Measurements from ENCODE around the gene HNRNPA2B1.
"Not testable (repeated sequence)": the region's sequence is repeated elsewhere in the genome, so short reads cannot be mapped to it uniquely, and the experiment has no call there.

Gene HNRNPA2B1

DNA sequence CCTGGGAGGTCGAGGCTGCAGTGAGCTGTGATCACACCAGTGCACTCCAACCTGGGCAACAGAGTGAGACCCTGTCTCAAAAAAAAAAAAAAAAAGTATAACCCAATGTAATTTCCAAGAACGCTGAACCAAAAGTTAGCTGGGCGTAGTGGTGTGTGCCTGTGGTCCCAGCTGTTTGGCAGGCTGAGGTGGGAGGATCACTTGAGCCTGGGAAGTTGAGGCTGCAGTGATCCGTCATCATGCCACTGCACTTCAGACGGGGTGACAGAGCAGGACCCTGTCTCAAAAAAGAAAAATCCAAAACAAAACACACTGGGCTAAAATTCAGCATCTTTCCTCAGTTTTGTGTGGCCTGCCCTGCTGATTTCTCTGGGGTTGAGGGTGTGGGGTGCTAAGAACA, 21.1 kb downstream of the HNRNPA2B1 start:
- H3K27me3 ChIP-seq (ENCODE audit: insufficient read depth, low read length, poor library complexity, severe bottlenecking), result no peaks in the 10 kb centered on the region
- no peaks in the 10 kb centered on the region for H3K36me3 ChIP-seq (ENCODE audit: insufficient read depth, low read length)
- no peaks in the 10 kb centered on the region for H3K9me3 ChIP-seq (ENCODE audit: insufficient read depth, low read depth, low read length)
- TF ChIP-seq, protein P1, sequence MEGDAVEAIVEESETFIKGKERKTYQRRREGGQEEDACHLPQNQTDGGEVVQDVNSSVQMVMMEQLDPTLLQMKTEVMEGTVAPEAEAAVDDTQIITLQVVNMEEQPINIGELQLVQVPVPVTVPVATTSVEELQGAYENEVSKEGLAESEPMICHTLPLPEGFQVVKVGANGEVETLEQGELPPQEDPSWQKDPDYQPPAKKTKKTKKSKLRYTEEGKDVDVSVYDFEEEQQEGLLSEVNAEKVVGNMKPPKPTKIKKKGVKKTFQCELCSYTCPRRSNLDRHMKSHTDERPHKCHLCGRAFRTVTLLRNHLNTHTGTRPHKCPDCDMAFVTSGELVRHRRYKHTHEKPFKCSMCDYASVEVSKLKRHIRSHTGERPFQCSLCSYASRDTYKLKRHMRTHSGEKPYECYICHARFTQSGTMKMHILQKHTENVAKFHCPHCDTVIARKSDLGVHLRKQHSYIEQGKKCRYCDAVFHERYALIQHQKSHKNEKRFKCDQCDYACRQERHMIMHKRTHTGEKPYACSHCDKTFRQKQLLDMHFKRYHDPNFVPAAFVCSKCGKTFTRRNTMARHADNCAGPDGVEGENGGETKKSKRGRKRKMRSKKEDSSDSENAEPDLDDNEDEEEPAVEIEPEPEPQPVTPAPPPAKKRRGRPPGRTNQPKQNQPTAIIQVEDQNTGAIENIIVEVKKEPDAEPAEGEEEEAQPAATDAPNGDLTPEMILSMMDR (conservative IDR thresholded peaks at IDR 0.05; ENCODE audit: low read length), result no peak
- TF ChIP-seq EZH2phosphoT487 (IDR thresholded peaks at IDR 0.05; ENCODE audit: borderline replicate concordance), result no peak
- H3K9me2 ChIP-seq (replicated peaks; ENCODE audit: low read depth, low read length), result no peaks in the 10 kb centered on the region
- H3K4me1 ChIP-seq (ENCODE audit: insufficient read depth, low read length, poor library complexity, severe bottlenecking), result no peaks in the 10 kb centered on the region
- no peaks in the 10 kb centered on the region for H3K79me2 ChIP-seq (ENCODE audit: insufficient read depth, low read length)
- H3K9ac ChIP-seq (ENCODE audit: low read depth, low read length, poor library complexity, severe bottlenecking), result no peak overlapping the region
- H4K20me1 ChIP-seq (ENCODE audit: insufficient read depth, low read length, poor library complexity, severe bottlenecking), result peaks cover 5% of the 10 kb centered on the region
- H2AFZ ChIP-seq (ENCODE audit: low read length), result no peak overlapping the region
- no peak overlapping the region for H3K4me3 ChIP-seq (ENCODE audit: low read length, poor library complexity, severe bottlenecking)
- H3K4me2 ChIP-seq (ENCODE audit: low read depth, low read length, poor library complexity, severe bottlenecking), result no peak overlapping the region
- H3F3A ChIP-seq (ENCODE audit: low read depth), result peaks cover 8% of the 10 kb centered on the region; the same call in 1 of the 2 replicates

DNA sequence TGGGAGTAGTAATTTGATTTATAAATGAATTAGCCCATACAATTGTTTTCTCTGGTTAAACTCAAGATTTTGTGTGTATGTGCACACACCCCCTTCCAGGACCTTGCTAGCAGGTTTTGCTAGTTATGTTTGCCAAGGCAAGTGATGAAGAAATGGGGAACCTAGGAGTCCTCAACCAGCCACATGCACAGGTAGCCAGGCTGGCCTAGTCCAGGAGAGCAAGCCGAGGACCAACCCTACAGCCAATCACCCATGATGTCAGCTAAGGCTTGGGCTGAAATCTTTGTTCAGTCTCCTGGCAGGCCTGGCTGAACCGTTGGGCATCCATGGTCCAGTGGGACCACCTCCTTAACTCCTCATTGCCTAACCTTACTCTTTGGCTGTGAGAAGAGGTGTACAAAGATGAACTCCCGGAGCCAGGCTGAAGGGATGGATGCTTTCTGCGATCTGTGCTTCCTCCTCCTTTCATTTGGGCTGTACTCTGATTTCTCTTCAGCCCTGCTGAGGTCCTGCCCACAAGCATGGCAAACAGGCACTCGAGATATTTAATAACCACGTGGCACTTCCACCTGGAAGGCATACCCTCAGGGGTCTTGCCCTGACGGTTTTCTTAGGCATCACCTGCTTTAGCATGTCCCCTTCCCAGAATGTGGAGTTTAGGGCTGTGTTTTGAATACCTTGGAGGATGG, 22.1 kb downstream of the HNRNPA2B1 start:
- Histone ChIP-seq H3K9me3 (ENCODE audit: insufficient read depth, low read depth, low read length) (no peaks in the 10 kb centered on the region), H2AFZ (ENCODE audit: low read length) (no peak overlapping the region), H3K4me1 (ENCODE audit: insufficient read depth, low read length, poor library complexity, severe bottlenecking) (no peaks in the 10 kb centered on the region), H3K79me2 (ENCODE audit: insufficient read depth, low read length) (no peaks in the 10 kb centered on the region), H3K9ac (ENCODE audit: low read depth, low read length, poor library complexity, severe bottlenecking) (no peak overlapping the region), H3K27me3 (ENCODE audit: insufficient read depth, low read length, poor library complexity, severe bottlenecking) (no peaks in the 10 kb centered on the region), H3K36me3 (ENCODE audit: insufficient read depth, low read length) (no peaks in the 10 kb centered on the region), H3K4me2 (ENCODE audit: low read depth, low read length, poor library complexity, severe bottlenecking) (no peak overlapping the region), H3K4me3 (ENCODE audit: low read length, poor library complexity, severe bottlenecking) (no peak overlapping the region), H3K9me2 (replicated peaks; ENCODE audit: low read depth, low read length) (no peaks in the 10 kb centered on the region), H3F3A (ENCODE audit: low read depth) (0 out of 2 replicates have a peak, but pooled peaks cover 3% of the 10 kb centered on the region), H4K20me1 (ENCODE audit: insufficient read depth, low read length, poor library complexity, severe bottlenecking) (no peaks in the 10 kb centered on the region)
- no peak for TF ChIP-seq EZH2phosphoT487 (IDR thresholded peaks at IDR 0.05; ENCODE audit: borderline replicate concordance)
- TF ChIP-seq, protein P1 (conservative IDR thresholded peaks at IDR 0.05; ENCODE audit: low read length), result no peak

DNA sequence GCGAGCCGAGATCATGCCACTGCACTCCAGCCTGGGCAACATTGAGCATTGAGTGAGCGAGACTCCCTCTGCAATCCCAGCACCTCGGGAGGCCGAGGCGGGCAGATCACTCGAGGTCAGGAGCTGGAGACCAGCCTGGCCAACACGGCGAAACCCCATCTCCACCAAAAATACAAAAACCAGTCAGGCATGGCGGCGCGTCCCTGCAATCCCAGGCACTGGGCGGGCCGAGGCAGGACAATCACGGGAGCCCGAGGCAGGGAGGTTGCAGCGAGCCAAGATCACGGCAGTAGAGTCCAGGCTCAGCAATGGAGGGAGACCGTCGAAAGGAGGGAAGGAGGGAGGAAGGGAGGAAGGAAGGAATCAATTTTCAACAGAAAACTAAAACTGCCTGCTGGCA, 23.3 kb downstream of the HNRNPA2B1 start:
- H4K20me1 ChIP-seq (ENCODE audit: insufficient read depth, low read length, poor library complexity, severe bottlenecking); H3F3A ChIP-seq (ENCODE audit: low read depth); H3K79me2 ChIP-seq (ENCODE audit: insufficient read depth, low read length): not testable (repeated sequence)

DNA sequence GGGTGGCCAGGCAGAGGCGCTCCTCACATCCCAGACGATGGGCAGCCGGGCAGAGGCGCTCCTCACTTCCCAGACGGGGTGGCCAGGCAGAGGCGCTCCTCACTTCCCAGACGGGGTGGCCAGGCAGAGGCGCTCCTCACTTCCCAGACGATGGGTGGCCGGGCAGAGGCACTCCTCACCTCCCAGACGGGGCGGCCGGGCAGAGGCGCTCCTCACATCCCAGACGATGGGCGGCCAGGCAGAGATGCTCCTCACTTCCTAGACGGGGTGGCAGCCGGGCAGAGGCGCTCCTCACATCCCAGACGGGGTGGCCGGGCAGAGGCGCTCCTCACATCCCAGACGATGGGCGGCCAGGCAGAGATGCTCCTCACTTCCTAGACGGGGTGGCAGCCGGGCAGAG, 23.9 kb downstream of the HNRNPA2B1 start:
- H3K27me3 ChIP-seq (ENCODE audit: insufficient read depth, low read length, poor library complexity, severe bottlenecking); H3K9me3 ChIP-seq (ENCODE audit: insufficient read depth, low read depth, low read length); H4K20me1 ChIP-seq (ENCODE audit: insufficient read depth, low read length, poor library complexity, severe bottlenecking); H3K4me2 ChIP-seq (ENCODE audit: low read depth, low read length, poor library complexity, severe bottlenecking); H3K9me2 ChIP-seq (replicated peaks; ENCODE audit: low read depth, low read length); H3F3A ChIP-seq (ENCODE audit: low read depth); H3K4me1 ChIP-seq (ENCODE audit: insufficient read depth, low read length, poor library complexity, severe bottlenecking); H3K36me3 ChIP-seq (ENCODE audit: insufficient read depth, low read length); H3K79me2 ChIP-seq (ENCODE audit: insufficient read depth, low read length); H3K9ac ChIP-seq (ENCODE audit: low read depth, low read length, poor library complexity, severe bottlenecking); H2AFZ ChIP-seq (ENCODE audit: low read length); H3K4me3 ChIP-seq (ENCODE audit: low read length, poor library complexity, severe bottlenecking): not testable (repeated sequence)

More for the DNA sequence above, 23.3 kb downstream of the HNRNPA2B1 start:
- H3K9me3 ChIP-seq (ENCODE audit: insufficient read depth, low read depth, low read length); H2AFZ ChIP-seq (ENCODE audit: low read length); H3K36me3 ChIP-seq (ENCODE audit: insufficient read depth, low read length); H3K4me1 ChIP-seq (ENCODE audit: insufficient read depth, low read length, poor library complexity, severe bottlenecking); H3K9ac ChIP-seq (ENCODE audit: low read depth, low read length, poor library complexity, severe bottlenecking); H3K4me3 ChIP-seq (ENCODE audit: low read length, poor library complexity, severe bottlenecking); H3K4me2 ChIP-seq (ENCODE audit: low read depth, low read length, poor library complexity, severe bottlenecking); H3K27me3 ChIP-seq (ENCODE audit: insufficient read depth, low read length, poor library complexity, severe bottlenecking); H3K9me2 ChIP-seq (replicated peaks; ENCODE audit: low read depth, low read length): not testable (repeated sequence)

DNA sequence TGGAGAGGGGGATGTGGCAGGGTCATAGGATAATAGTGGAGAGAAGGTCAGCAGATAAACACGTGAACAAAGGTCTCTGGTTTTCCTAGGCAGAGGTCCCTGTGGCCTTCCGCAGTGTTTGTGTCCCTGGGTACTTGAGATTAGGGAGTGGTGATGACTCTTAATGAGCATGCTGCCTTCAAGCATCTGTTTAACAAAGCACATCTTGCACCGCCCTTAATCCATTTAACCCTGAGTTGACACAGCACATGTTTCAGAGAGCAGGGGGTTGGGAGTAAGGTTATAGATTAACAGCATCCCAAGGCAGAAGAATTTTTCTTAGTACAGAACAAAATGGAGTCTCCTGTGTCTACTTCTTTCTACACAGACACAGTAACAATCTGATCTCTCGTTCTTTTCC, 24.6 kb downstream of the HNRNPA2B1 start:
- H3K4me1 ChIP-seq (ENCODE audit: insufficient read depth, low read length, poor library complexity, severe bottlenecking); H3F3A ChIP-seq (ENCODE audit: low read depth); H3K79me2 ChIP-seq (ENCODE audit: insufficient read depth, low read length); H2AFZ ChIP-seq (ENCODE audit: low read length); H3K36me3 ChIP-seq (ENCODE audit: insufficient read depth, low read length); H3K9me3 ChIP-seq (ENCODE audit: insufficient read depth, low read depth, low read length); H3K27me3 ChIP-seq (ENCODE audit: insufficient read depth, low read length, poor library complexity, severe bottlenecking); H3K9ac ChIP-seq (ENCODE audit: low read depth, low read length, poor library complexity, severe bottlenecking); H3K4me3 ChIP-seq (ENCODE audit: low read length, poor library complexity, severe bottlenecking); H3K9me2 ChIP-seq (replicated peaks; ENCODE audit: low read depth, low read length); H4K20me1 ChIP-seq (ENCODE audit: insufficient read depth, low read length, poor library complexity, severe bottlenecking); H3K4me2 ChIP-seq (ENCODE audit: low read depth, low read length, poor library complexity, severe bottlenecking): not testable (repeated sequence)
